ENCODE data around the gene ACTG2.

GRCh38 chr2:73961823-73962615 lies 69.2 kb downstream of the ACTG2 start:
- no peak for TF ChIP-seq CTCF (IDR thresholded peaks at IDR 0.05)
- TF ChIP-seq POLR2A (IDR thresholded peaks at IDR 0.05): no peak
